HFFc6 (cell line): ENCODE measurements around the gene FBXO5. TPM values are rescaled to one million over a fixed set of nuclear protein-coding genes. Genes with fewer than 3 reads are reported as not detected.
"Not testable (repeated sequence)": the region's sequence is repeated elsewhere in the genome, so short reads cannot be mapped to it uniquely, and the experiment has no call there.

Experiments used
- DNase-seq: peaks from one replicate; pipeline ENCODE4 v3.0.0-alpha.2; 2018
- H3K27ac Mint-ChIP-seq: 2 replicates; pipeline ENCODE4 v1.8.0; 2020; ENCODE audit warnings: mild to moderate bottlenecking, mixed read lengths
- H3K27me3 Mint-ChIP-seq: 2 replicates; pipeline ENCODE4 v1.8.0; 2021; ENCODE audit warnings: mild to moderate bottlenecking, moderate library complexity, mixed read lengths; ENCODE audit not compliant: insufficient read depth
- H3K36me3 Mint-ChIP-seq: 2 replicates; pipeline ENCODE4 v1.8.0; 2021; ENCODE audit warnings: low read depth, mixed read lengths
- H3K4me1 Mint-ChIP-seq: 2 replicates; pipeline ENCODE4 v1.8.0; 2020; ENCODE audit warnings: low read depth, mixed read lengths
- H3K4me3 Mint-ChIP-seq: 2 replicates; pipeline ENCODE4 v1.8.0; 2020; ENCODE audit warnings: mild to moderate bottlenecking, moderate library complexity, mixed read lengths
- H3K9me3 Mint-ChIP-seq: 2 replicates; pipeline ENCODE4 v1.8.0; 2020; ENCODE audit warnings: mild to moderate bottlenecking, mixed read lengths
- total RNA-seq, 6 experiments: library from RNA; stranded (reverse); fragmentation: NEBNext Ultra II Directional; extraction: Animal tissue kit (Norgen Biotek cat#: 25700); gene quantifications; 2 replicates in 1 of 6; 3 replicates in 5 of 6; pipeline ENCODE4 v1.2.3, GENCODE V29; 2021
- TF ChIP-seq, protein P1 (sequence below): fragments of 200-600 bp; sonication (generic); IDR thresholded peaks from 2 replicates; pipeline ENCODE4 v1.5.0; 2021; ENCODE audit warnings: antibody characterized with exemption, mild to moderate bottlenecking

Gene FBXO5
- total RNA-seq, 6 experiments from 2014 or later: 12.7 to 26.9 (median 23.7) TPM

DNA sequence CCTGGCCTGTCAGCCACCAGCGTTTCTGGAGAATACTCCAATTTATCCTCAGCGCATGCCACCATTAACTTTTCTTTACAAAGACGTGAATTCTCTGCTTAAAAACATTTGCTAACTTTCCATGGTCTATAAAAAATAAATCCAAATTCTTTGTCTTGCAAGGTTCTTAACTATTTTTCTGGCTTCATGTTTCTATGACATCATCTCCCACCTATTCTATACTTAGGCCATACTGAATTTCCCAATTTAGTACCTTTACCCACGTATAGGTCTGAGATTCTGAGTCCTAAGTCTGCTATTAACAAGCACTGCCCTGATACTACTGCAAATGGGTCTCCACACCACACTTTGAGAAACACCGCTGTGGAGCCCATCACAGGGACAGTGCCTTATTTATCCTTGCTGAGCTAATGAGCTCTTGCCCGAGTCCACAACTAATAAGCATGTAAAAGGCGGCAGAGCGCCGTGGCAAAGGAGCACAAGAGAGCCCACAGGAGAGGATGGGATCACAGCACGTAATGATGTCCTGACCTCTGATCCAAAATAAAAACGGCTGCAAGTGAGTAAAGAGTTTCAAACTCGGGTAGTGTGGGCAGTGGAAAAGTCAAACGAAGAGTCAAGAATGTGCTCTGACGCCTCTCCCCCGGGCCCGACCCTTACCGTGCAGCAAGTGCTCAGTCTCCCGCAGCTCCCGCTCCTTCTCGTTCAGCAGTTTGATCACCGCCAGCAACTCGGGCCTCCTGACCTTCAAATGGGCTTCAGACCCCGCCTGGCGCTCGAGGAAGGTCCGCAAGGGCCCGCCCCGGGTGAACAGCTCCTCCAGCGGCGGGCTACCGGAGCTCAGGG is 19.1 kb upstream of the FBXO5 start:
- H3K27ac Mint-ChIP-seq: peak overlapping the region; percentile 91
- no peak for DNase-seq
- peaks cover 31% of the 10 kb centered on the region for H3K36me3 Mint-ChIP-seq
- H3K4me1 Mint-ChIP-seq: peaks cover 44% of the 10 kb centered on the region
- no peaks in the 10 kb centered on the region for H3K9me3 Mint-ChIP-seq
- no peaks in the 10 kb centered on the region for H3K27me3 Mint-ChIP-seq
- peak overlapping the region; percentile 94 for H3K4me3 Mint-ChIP-seq
- TF ChIP-seq, protein P1, sequence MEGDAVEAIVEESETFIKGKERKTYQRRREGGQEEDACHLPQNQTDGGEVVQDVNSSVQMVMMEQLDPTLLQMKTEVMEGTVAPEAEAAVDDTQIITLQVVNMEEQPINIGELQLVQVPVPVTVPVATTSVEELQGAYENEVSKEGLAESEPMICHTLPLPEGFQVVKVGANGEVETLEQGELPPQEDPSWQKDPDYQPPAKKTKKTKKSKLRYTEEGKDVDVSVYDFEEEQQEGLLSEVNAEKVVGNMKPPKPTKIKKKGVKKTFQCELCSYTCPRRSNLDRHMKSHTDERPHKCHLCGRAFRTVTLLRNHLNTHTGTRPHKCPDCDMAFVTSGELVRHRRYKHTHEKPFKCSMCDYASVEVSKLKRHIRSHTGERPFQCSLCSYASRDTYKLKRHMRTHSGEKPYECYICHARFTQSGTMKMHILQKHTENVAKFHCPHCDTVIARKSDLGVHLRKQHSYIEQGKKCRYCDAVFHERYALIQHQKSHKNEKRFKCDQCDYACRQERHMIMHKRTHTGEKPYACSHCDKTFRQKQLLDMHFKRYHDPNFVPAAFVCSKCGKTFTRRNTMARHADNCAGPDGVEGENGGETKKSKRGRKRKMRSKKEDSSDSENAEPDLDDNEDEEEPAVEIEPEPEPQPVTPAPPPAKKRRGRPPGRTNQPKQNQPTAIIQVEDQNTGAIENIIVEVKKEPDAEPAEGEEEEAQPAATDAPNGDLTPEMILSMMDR: peak; percentile 37; the same call in 1 of the 2 replicates

DNA sequence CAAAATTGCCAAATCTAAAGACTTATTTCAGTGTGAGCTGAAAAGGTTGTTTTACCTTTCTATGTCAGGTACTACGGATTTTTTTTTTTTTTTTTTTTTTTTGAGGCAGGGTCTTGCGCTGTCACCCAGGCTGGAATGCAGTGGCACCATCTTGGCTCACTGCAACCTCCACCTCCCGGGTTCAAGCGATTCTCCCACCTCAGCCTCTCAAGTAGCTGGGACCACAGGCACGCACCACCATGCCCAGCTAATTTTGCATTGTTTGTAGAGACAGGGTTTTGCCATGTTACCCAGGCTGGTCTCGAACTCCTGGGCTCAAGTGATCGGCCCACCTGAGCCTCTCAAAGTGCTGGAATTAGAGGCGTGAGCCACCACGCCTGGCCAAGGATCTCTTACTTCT is 17.9 kb upstream of the FBXO5 start:
- H3K27ac Mint-ChIP-seq: peak overlapping the region; percentile 91; the same call in 1 of the 2 replicates
- H3K4me3 Mint-ChIP-seq: peak overlapping the region; percentile 94
- H3K9me3 Mint-ChIP-seq, DNase-seq, H3K27me3 Mint-ChIP-seq: not testable (repeated sequence)
- H3K36me3 Mint-ChIP-seq: peaks cover 35% of the 10 kb centered on the region
- peaks cover 48% of the 10 kb centered on the region for H3K4me1 Mint-ChIP-seq

DNA sequence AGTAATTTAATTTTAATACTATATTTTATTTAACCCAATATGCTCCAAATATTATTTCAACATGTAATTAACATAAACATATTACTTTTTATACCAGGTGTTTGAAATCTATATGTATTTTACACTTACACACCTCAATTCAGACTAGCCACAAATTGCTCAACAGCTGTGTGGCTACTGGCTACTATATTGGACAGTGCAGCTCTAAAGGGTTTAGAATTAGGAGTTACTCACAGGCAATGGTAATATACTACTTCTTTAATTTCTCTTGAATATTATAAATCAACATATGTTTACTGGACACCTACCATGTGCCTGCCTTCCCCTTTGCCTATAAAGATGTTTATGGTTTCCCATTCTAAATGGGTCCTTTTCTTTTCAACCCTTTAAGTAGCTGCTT is 17.4 kb upstream of the FBXO5 start:
- peaks cover 48% of the 10 kb centered on the region for H3K4me1 Mint-ChIP-seq

DNA sequence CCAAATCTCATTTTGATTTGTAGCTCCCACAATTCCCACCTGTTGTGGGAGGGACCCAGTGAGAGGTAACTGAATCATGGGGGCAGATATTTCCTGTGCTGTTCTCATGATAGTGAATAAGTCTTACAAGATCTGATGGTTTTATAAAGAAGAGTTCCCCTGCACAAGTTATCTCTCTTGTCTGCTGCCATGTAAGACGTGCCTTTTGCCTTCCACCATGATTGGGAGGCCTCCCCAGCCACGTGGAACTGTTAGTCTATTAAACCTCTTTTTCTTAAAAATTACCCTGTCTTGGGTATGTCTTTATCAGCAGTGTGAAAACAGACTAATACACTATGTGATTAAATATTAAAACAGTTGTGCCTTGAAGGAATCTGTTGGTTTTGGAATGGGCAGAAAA is 16.7 kb upstream of the FBXO5 start:
- H3K36me3 Mint-ChIP-seq: peaks cover 35% of the 10 kb centered on the region
- H3K27ac Mint-ChIP-seq: peak overlapping the region; percentile 23

More for the DNA sequence above, 17.4 kb upstream of the FBXO5 start:
- Mint-ChIP-seq H3K4me3 (peak overlapping the region; percentile 74), H3K27me3 (no peaks in the 10 kb centered on the region), H3K9me3 (no peaks in the 10 kb centered on the region), H3K36me3 (peaks cover 35% of the 10 kb centered on the region), H3K27ac (peak overlapping the region; percentile 63)
- TF ChIP-seq, protein P1: no peak
- DNase-seq: no peak

DNA sequence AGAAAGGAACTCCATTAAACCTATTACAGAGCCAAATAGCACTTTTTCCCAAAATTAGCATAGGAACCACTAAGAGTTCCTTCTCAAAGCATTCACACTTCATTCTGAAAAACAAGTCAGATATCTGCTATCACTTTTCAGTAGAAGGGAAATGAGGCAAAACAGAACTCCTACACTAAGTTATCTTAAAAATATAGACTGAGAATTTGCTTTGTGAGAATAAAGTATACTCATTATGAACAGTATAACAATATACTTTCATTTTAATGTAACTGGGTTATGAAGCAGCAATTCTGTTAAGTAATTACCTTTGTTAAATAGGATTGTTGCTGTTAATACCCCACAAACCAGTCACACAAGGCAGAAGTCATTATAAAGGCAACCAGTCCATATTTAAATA is 11.0 kb upstream of the FBXO5 start:
- peaks cover 11% of the 10 kb centered on the region for H3K4me1 Mint-ChIP-seq
- no peak overlapping the region for H3K27ac Mint-ChIP-seq
- H3K27me3 Mint-ChIP-seq: no peaks in the 10 kb centered on the region
- H3K4me3 Mint-ChIP-seq: no peak overlapping the region
- H3K36me3 Mint-ChIP-seq: peaks cover 26% of the 10 kb centered on the region
- no peak for DNase-seq
- H3K9me3 Mint-ChIP-seq: no peaks in the 10 kb centered on the region
- TF ChIP-seq, protein P1: no peak

More for the DNA sequence above, 16.7 kb upstream of the FBXO5 start:
- Mint-ChIP-seq H3K4me3 (peak overlapping the region; percentile 26), H3K4me1 (peaks cover 48% of the 10 kb centered on the region)
- DNase-seq, H3K9me3 Mint-ChIP-seq, H3K27me3 Mint-ChIP-seq: not testable (repeated sequence)

DNA sequence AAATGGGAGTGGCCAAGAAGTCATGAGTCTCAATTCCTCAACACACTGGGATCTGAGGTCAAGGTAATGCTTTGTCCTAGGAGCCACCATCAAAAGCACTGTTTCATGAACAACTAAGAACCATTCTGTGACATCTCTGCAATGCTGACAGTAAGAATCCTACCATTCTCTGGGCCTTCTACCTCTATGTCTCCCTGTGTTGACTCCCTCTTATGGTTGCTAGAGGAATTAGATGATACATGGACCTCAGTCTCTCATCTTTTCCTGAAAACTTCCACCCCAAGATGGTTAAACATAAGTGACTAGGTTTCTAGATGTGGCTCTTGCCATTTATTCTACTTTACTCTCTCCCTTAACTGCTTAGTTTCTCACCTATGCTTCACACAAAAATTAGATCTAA is 10.6 kb upstream of the FBXO5 start:
- no peak overlapping the region for H3K27ac Mint-ChIP-seq
- H3K27me3 Mint-ChIP-seq: no peaks in the 10 kb centered on the region
- H3K4me1 Mint-ChIP-seq: peaks cover 10% of the 10 kb centered on the region
- no peak for DNase-seq
- no peak overlapping the region for H3K4me3 Mint-ChIP-seq
- TF ChIP-seq, protein P1: peak; percentile 45; the same call in 1 of the 2 replicates
- H3K9me3 Mint-ChIP-seq: no peaks in the 10 kb centered on the region
- peaks cover 26% of the 10 kb centered on the region for H3K36me3 Mint-ChIP-seq
